Measurements from ENCODE around the gene ATP8B3.

DNA sequence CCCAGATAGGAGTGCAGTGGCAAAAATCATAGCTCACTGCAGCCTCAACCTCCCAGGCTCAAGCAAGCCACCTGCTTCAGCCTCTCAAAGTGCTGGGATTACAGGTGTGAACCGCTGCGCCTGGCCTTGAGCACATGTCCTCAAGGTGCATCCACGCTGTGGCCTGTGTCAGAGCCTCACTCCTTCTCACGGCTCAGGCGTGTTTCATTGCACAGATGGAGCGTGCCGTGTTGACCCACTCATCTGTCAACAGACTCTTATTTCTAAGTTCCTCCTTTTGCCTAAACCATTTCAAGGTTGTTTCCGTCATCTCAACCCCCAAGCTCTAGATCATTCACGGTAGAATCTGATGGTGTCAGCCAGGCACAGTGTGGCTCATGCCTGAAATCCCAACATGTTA, 28.2 kb downstream of the ATP8B3 start:
- TF ChIP-seq, protein P1, sequence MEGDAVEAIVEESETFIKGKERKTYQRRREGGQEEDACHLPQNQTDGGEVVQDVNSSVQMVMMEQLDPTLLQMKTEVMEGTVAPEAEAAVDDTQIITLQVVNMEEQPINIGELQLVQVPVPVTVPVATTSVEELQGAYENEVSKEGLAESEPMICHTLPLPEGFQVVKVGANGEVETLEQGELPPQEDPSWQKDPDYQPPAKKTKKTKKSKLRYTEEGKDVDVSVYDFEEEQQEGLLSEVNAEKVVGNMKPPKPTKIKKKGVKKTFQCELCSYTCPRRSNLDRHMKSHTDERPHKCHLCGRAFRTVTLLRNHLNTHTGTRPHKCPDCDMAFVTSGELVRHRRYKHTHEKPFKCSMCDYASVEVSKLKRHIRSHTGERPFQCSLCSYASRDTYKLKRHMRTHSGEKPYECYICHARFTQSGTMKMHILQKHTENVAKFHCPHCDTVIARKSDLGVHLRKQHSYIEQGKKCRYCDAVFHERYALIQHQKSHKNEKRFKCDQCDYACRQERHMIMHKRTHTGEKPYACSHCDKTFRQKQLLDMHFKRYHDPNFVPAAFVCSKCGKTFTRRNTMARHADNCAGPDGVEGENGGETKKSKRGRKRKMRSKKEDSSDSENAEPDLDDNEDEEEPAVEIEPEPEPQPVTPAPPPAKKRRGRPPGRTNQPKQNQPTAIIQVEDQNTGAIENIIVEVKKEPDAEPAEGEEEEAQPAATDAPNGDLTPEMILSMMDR (IDR thresholded peaks at IDR 0.05) = no peak
- TF ChIP-seq POLR2A (IDR thresholded peaks at IDR 0.05) = no peak
